T-cell (primary cell): Measurements from ENCODE around the gene RIPOR2. TPM values are rescaled to one million over a fixed set of nuclear protein-coding genes. Genes with fewer than 3 reads are reported as not detected.

Experiments used
- ATAC-seq, 4 experiments: fragments of 200-7000 bp in 3 of 4; fragments of 150-1000 bp in 1 of 4; cut with Tn5 transposase; replicated peaks in 1 of 4; 1 replicate in 3 of 4; 2 replicates in 1 of 4; pipeline ENCODE4 v1.10.0; 2021; ENCODE audit warnings: moderate library complexity in 3 of 4, mild to moderate bottlenecking in 2 of 4, moderate number of reproducible peaks in 1 of 4
- CTCF ChIA-PET, 2 donors: fragments of 300-600 bp; sonication (Branson Sonifier 250); formaldehyde crosslinking; loops; one replicate each; lab custom pipeline; 2022; ENCODE audit warnings: antibody characterized with exemption in 2 of 2; lab: Charles Lee
- POLR2A ChIA-PET, 2 donors: fragments of 300-600 bp; sonication (Branson Sonifier 250); formaldehyde crosslinking; loops; one replicate each; lab custom pipeline; 2022; ENCODE audit warnings: antibody characterized with exemption in 2 of 2; lab: Charles Lee
- DNase-seq, 35 experiments: peaks; one replicate each; pipeline versions ENCODE4 v3.0.0 to v3.0.0-alpha.2; 2013 to 2023
- H3K27ac ChIP-seq: one replicate; pipeline ENCODE4 v1.5.1; 2013; ENCODE audit warnings: low read length
- H3K27me3 ChIP-seq, 2 experiments: replicated peaks in 1 of 2; 1 replicate in 1 of 2; 2 replicates in 1 of 2; pipeline versions ENCODE4 v1.6.1 to v1.7.0; 2013; ENCODE audit warnings: low read length in 1 of 2, mixed read lengths in 1 of 2; ENCODE audit not compliant: control insufficient read depth in 2 of 2, insufficient read depth in 2 of 2; ENCODE audit errors: extremely low read depth in 1 of 2
- H3K36me3 ChIP-seq, 2 donors: 1 replicate in 1 of 2; 2 replicates in 1 of 2; pipeline versions ENCODE4 v1.6.1 to v1.7.0; 2013; ENCODE audit warnings: low read length in 1 of 2; ENCODE audit not compliant: control insufficient read depth in 2 of 2, insufficient read depth in 1 of 2; ENCODE audit errors: extremely low read depth in 1 of 2
- H3K4me1 ChIP-seq, 2 experiments: 1 replicate in 1 of 2; 2 replicates in 1 of 2; pipeline versions ENCODE4 v1.6.1 to v1.7.0; 2013; ENCODE audit warnings: low read length in 2 of 2, mixed read lengths in 1 of 2; ENCODE audit not compliant: insufficient read depth in 2 of 2, control insufficient read depth in 1 of 2; ENCODE audit errors: extremely low read depth in 1 of 2
- H3K4me3 ChIP-seq, 2 donors: 1 replicate in 1 of 2; 2 replicates in 1 of 2; pipeline versions ENCODE4 v1.5.1 to v1.7.0; 2013; ENCODE audit warnings: mild to moderate bottlenecking in 2 of 2, low read length in 1 of 2, moderate library complexity in 1 of 2; ENCODE audit not compliant: control insufficient read depth in 1 of 2; ENCODE audit errors: extremely low read depth in 1 of 2
- H3K9me3 ChIP-seq: 2 replicates; pipeline ENCODE4 v1.7.0; 2013
- H3K27ac Mint-ChIP-seq, 2 donors: one replicate each; pipeline ENCODE4 v1.8.0; 2020 to 2021; ENCODE audit warnings: mild to moderate bottlenecking in 2 of 2, mixed read lengths in 2 of 2
- H3K27me3 Mint-ChIP-seq, 2 donors: one replicate each; pipeline ENCODE4 v1.8.0; 2021 to 2022; ENCODE audit warnings: mixed read lengths in 2 of 2
- H3K36me3 Mint-ChIP-seq: one replicate; pipeline ENCODE4 v1.8.0; 2021; ENCODE audit warnings: mixed read lengths
- H3K4me1 Mint-ChIP-seq, 3 donors: one replicate each; pipeline ENCODE4 v1.8.0; 2020 to 2022; ENCODE audit warnings: mixed read lengths in 3 of 3, mild to moderate bottlenecking in 1 of 3
- H3K4me3 Mint-ChIP-seq, 3 donors: one replicate each; pipeline ENCODE4 v1.8.0; 2020 to 2022; ENCODE audit warnings: mild to moderate bottlenecking in 3 of 3, mixed read lengths in 3 of 3, moderate library complexity in 3 of 3
- H3K9me3 Mint-ChIP-seq, 3 donors: one replicate each; pipeline ENCODE4 v1.8.0; 2020 to 2022; ENCODE audit warnings: mixed read lengths in 3 of 3
- WGBS: methylation state at CpG from one replicate; pipeline ENCODE4 v1.1.5; 2013; ENCODE audit warnings: missing lambda C conversion rate; ENCODE audit not compliant: insufficient coverage; 5-methylcytosine and 5-hydroxymethylcytosine counted together
- total RNA-seq, 35 experiments: library from RNA in 6 of 35; stranded (reverse) in 6 of 35; fragments of 120-200 nt in 1 of 35; gene quantifications; one replicate each; pipeline versions ENCODE4 v1.2.1 to v1.2.4 and lab custom pipeline; 2013 to 2026

The RIPOR2 gene
- total RNA-seq, 5 donors from 2014 or later (not counting 1 experiment from before 2014, with no cell fraction given), result 381 to 480 (median 441) TPM

DNA sequence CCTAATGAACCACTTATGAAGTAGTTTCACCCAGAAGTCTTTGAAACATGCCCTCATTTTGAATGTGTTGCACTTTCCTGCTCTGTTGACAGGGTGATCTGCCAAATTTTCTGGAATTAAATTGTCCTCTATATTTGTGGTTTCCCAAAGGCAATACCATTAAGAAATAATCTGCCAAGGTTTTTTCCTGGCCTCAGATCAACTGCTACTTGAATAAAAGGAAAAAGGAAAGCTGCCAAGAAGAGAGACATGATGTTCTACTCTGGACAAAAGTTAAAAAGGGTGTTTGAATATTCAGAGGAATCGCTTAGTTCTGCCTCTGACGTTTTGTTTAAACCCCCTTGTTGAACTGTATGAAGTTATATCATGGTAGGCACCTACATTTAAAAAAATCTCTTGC lies 99.7 kb downstream of the RIPOR2 start:
- no CpG with 5 or more reads among the region's 2 CpGs for WGBS
- ChIA-PET CTCF (interaction anchor here (0.6 to 0.7 kb wide), 3 partner anchors 10 to 884 kb away, joined by 3 to 5 read pairs (median 4); no protein-coding TSS in a partner anchor), POLR2A (interaction anchor here in 1 of 2 donors (0.6 kb wide), 2 partner anchors 144 to 146 kb away, joined by 3 to 4 read pairs; no protein-coding TSS in a partner anchor)
- no peak for DNase-seq
- Histone ChIP-seq H3K4me1 (peaks cover 14 to 18% of the 10 kb centered on the region in 2 experiments), H3K9me3 (no peaks in the 10 kb centered on the region), H3K4me3 (no peak overlapping the region), H3K36me3 (peaks cover 28 to 94% of the 10 kb centered on the region in 2 donors), H3K27ac (no peak overlapping the region), H3K27me3 (no peaks in the 10 kb centered on the region)
- Mint-ChIP-seq H3K4me3 (no peak overlapping the region), H3K9me3 (no peaks in the 10 kb centered on the region), H3K27me3 (no peaks in the 10 kb centered on the region), H3K27ac (peak overlapping the region; percentile 32 to 74), H3K4me1 (peaks cover 66 to 70% (median 67%) of the 10 kb centered on the region in 3 donors), H3K36me3 (peaks cover 83% of the 10 kb centered on the region)
- no peak for ATAC-seq

GRCh38 chr6:24833711-24834386 lies 101.9 kb downstream of the RIPOR2 start:
- Mint-ChIP-seq H3K4me3 (no peak overlapping the region), H3K4me1 (peaks cover 44 to 52% (median 48%) of the 10 kb centered on the region in 3 donors), H3K36me3 (peaks cover 80% of the 10 kb centered on the region), H3K9me3 (no peaks in the 10 kb centered on the region), H3K27me3 (no peaks in the 10 kb centered on the region), H3K27ac (peak overlapping the region; percentile 42 to 64)
- Histone ChIP-seq H3K4me1 (peaks cover 0 to 3% of the 10 kb centered on the region in 2 experiments), H3K27ac (peak overlapping the region; percentile 35), H3K27me3 (no peaks in the 10 kb centered on the region), H3K9me3 (no peaks in the 10 kb centered on the region), H3K36me3 (peaks cover 22 to 94% of the 10 kb centered on the region in 2 donors), H3K4me3 (no peak overlapping the region)
- ChIA-PET POLR2A (interaction anchor here (0.5 to 1.3 kb wide), 3 partner anchors 129 to 201 kb away, joined by 3 to 8 read pairs (median 4); no protein-coding TSS in a partner anchor), CTCF (interaction anchor here in 1 of 2 donors (0.6 to 1.0 kb wide), 3 partner anchors 15 to 194 kb away, joined by 3 read pairs; no protein-coding TSS in a partner anchor)
- 100% methylated on average over 1 of the region's 4 CpGs for WGBS
- ATAC-seq, result no peak
- DNase-seq, result no peak

- Mint-ChIP-seq H3K27ac (peak overlapping the region; percentile 36 to 57), H3K9me3 (no peaks in the 10 kb centered on the region), H3K36me3 (peaks cover 82% of the 10 kb centered on the region), H3K4me1 (peaks cover 38 to 45% (median 45%) of the 10 kb centered on the region in 3 donors), H3K4me3 (no peak overlapping the region), H3K27me3 (no peaks in the 10 kb centered on the region)
- no CpG with 5 or more reads among the region's 1 CpG for whole genome bisulfite sequencing
- H3K4me1 ChIP-seq, result peaks cover 0 to 6% of the 10 kb centered on the region in 2 experiments
- no peaks in the 10 kb centered on the region for H3K27me3 ChIP-seq
- H3K36me3 ChIP-seq, result peaks cover 17 to 96% of the 10 kb centered on the region in 2 donors
- no peak overlapping the region for H3K4me3 ChIP-seq
- no peak overlapping the region for H3K27ac ChIP-seq
- ChIA-PET CTCF (no interaction called here), POLR2A (interaction anchor here (0.5 to 1.3 kb wide), 3 partner anchors 13 to 202 kb away, joined by 3 to 12 read pairs (median 3); no protein-coding TSS in a partner anchor)
- DNase-seq (no peak), ATAC-seq (no peak)
- H3K9me3 ChIP-seq, result no peaks in the 10 kb centered on the region
Observed at GRCh38 chr6:24832794-24833193, 103.0 kb downstream of the RIPOR2 start.

GRCh38 chr6:24831771-24832716 lies 103.7 kb downstream of the RIPOR2 start:
- Histone ChIP-seq H3K9me3 (no peaks in the 10 kb centered on the region), H3K4me1 (peaks cover 0 to 11% of the 10 kb centered on the region in 2 experiments), H3K27ac (no peak overlapping the region), H3K4me3 (no peak overlapping the region), H3K36me3 (peaks cover 16 to 97% of the 10 kb centered on the region in 2 donors), H3K27me3 (no peaks in the 10 kb centered on the region)
- H3K27me3 Mint-ChIP-seq, result no peaks in the 10 kb centered on the region
- peak overlapping the region; percentile 61 to 64 for H3K27ac Mint-ChIP-seq
- H3K4me1 Mint-ChIP-seq, result peaks cover 46 to 51% (median 50%) of the 10 kb centered on the region in 3 donors
- CTCF ChIA-PET, result no interaction called here
- H3K4me3 Mint-ChIP-seq, result peak overlapping the region in 1 of 3 donors; percentile 17
- no peak for DNase-seq
- no peak for ATAC-seq
- H3K36me3 Mint-ChIP-seq, result peaks cover 86% of the 10 kb centered on the region
- POLR2A ChIA-PET, result interaction anchor here in 1 of 2 donors (0.5 kb wide), 1 partner anchor 14 kb away, joined by 12 read pairs; no protein-coding TSS in a partner anchor
- H3K9me3 Mint-ChIP-seq, result no peaks in the 10 kb centered on the region
- 79% methylated on average over 4 of the region's 10 CpGs for WGBS

GRCh38 chr6:24829657-24830056 lies 106.1 kb downstream of the RIPOR2 start:
- Mint-ChIP-seq H3K27ac (peak overlapping the region; percentile 13 to 72), H3K36me3 (peaks cover 78% of the 10 kb centered on the region), H3K9me3 (no peaks in the 10 kb centered on the region), H3K4me3 (no peak overlapping the region), H3K27me3 (no peaks in the 10 kb centered on the region), H3K4me1 (peaks cover 29 to 39% (median 32%) of the 10 kb centered on the region in 3 donors)
- no peak overlapping the region for H3K27ac ChIP-seq
- POLR2A ChIA-PET, result no interaction called here
- no peaks in the 10 kb centered on the region for H3K9me3 ChIP-seq
- DNase-seq (no peak), ATAC-seq (no peak)
- H3K36me3 ChIP-seq, result peaks cover 14 to 97% of the 10 kb centered on the region in 2 donors
- CTCF ChIA-PET, result interaction anchor here in 1 of 2 donors (1.3 kb wide), 1 partner anchor 26 kb away, joined by 5 read pairs; no protein-coding TSS in a partner anchor
- H3K27me3 ChIP-seq, result no peaks in the 10 kb centered on the region
- H3K4me3 ChIP-seq, result no peak overlapping the region
- no CpG with 5 or more reads among the region's 3 CpGs for WGBS
- H3K4me1 ChIP-seq, result peaks cover 0 to 12% of the 10 kb centered on the region in 2 experiments
